HCT116 (cell line): ENCODE data around the gene CNKSR3. TPM values are rescaled to one million over a fixed set of nuclear protein-coding genes. Genes with fewer than 3 reads are reported as not detected.

Source experiments
- ATAC-seq: fragments of 200-7000 bp; cut with Tn5 transposase; 2 replicates; pipeline ENCODE4 v1.9.1; 2020; ENCODE audit warnings: mild to moderate bottlenecking, moderate library complexity
- BruUV-seq: library from RNA; stranded (reverse); fragments of 400-500 nt; replicated peaks from 2 replicates; lab custom pipeline; 2021; lab: Mats Ljungman, UMichigan
- CTCF ChIA-PET: fragments of 300-600 bp; sonication (Branson Sonifier 250); formaldehyde crosslinking; loops from one replicate; lab custom pipeline; 2021; ENCODE audit warnings: antibody characterized with exemption; lab: Charles Lee
- POLR2A ChIA-PET: fragments of 300-600, 350-600 bp; sonication (Branson Sonifier 250); formaldehyde crosslinking; loops from one replicate; lab custom pipeline; 2021; ENCODE audit warnings: antibody characterized with exemption; lab: Charles Lee
- RAD21 ChIA-PET, 2 experiments: fragments of 300-600 bp; sonication (Branson Sonifier 250); formaldehyde crosslinking; loops; one replicate each; lab custom pipeline; 2023; ENCODE audit warnings: low total read pairs in 2 of 2; ENCODE audit not compliant: uncharacterized antibody in 2 of 2, unreplicated experiment in 2 of 2, low non-redundant PET in 1 of 2; lab: Charles Lee
- DNase-seq: peaks from one replicate; pipeline ENCODE4 v3.0.0-alpha.2; 2010; ENCODE audit warnings: low read depth, low spot score
- H2AFZ ChIP-seq: fragments of 200-600 bp; shearing (Covaris generic), sonication (generic); 2 replicates; pipeline ENCODE4 v1.6.1; 2017; ENCODE audit warnings: low read depth, mixed run types, mixed read lengths, antibody characterized with exemption, low read length; ENCODE audit not compliant: poor library complexity, severe bottlenecking
- H3K27ac ChIP-seq: 2 replicates; pipeline ENCODE4 v1.5.1; 2012; ENCODE audit warnings: low read depth, low read length
- H3K27me3 ChIP-seq: fragments of 200-600 bp; sonication (generic); 2 replicates; pipeline ENCODE4 v1.6.1; 2016; ENCODE audit warnings: mixed run types, low read length, mixed read lengths; ENCODE audit not compliant: insufficient read depth
- H3K36me3 ChIP-seq, 2 experiments: fragments of 200-500 bp in 1 of 2; fragments of 200-600 bp in 1 of 2; sonication (Bioruptor generic) in 1 of 2; sonication (generic) in 1 of 2; 2 replicates each; pipeline versions ENCODE4 v1.5.1 to v1.6.1; 2014 to 2016; ENCODE audit warnings: low read length in 2 of 2, inconsistent platforms in 1 of 2, mixed read lengths in 1 of 2, mixed run types in 1 of 2; ENCODE audit not compliant: insufficient read depth in 2 of 2, control insufficient read depth in 1 of 2
- H3K4me1 ChIP-seq, 2 experiments: fragments of 200-600 bp in 1 of 2; sonication (generic) in 1 of 2; 2 replicates each; pipeline versions ENCODE4 v1.5.1 to v1.6.1; 2012 to 2017; ENCODE audit warnings: low read length in 2 of 2, inconsistent platforms in 1 of 2, mild to moderate bottlenecking in 1 of 2, mixed read lengths in 1 of 2, mixed run types in 1 of 2, moderate library complexity in 1 of 2; ENCODE audit not compliant: insufficient read depth in 2 of 2, control insufficient read depth in 1 of 2
- H3K4me2 ChIP-seq: fragments of 200-600 bp; sonication (generic); 2 replicates; pipeline ENCODE4 v1.6.1; 2017; ENCODE audit warnings: mixed run types, low read length, mixed read lengths
- H3K4me3 ChIP-seq, 2 experiments: fragments of 200-600 bp in 1 of 2; sonication (generic) in 1 of 2; replicated peaks in 1 of 2; 2 replicates each; pipeline ENCODE4 v1.5.1; 2011 to 2016; ENCODE audit warnings: low read length in 2 of 2, control low read depth in 1 of 2, low read depth in 1 of 2, mild to moderate bottlenecking in 1 of 2, mixed read lengths in 1 of 2, mixed run types in 1 of 2
- H3K79me2 ChIP-seq: fragments of 200-600 bp; sonication (generic); 2 replicates; pipeline ENCODE4 v1.6.1; 2017; ENCODE audit warnings: mild to moderate bottlenecking, mixed run types, low read length, moderate library complexity, mixed read lengths; ENCODE audit not compliant: insufficient read depth
- H3K9ac ChIP-seq: fragments of 200-600 bp; sonication (generic); 2 replicates; pipeline ENCODE4 v1.6.1; 2016; ENCODE audit warnings: low read length, mixed read lengths
- H3K9me2 ChIP-seq: fragments of 200-600 bp; sonication (generic), shearing (Covaris generic); 2 replicates; pipeline ENCODE4 v1.6.1; 2017; ENCODE audit warnings: mixed run types, mild to moderate bottlenecking, moderate library complexity; ENCODE audit not compliant: insufficient read depth
- H3K9me3 ChIP-seq, 2 experiments: fragments of 200-500 bp in 1 of 2; fragments of 200-600 bp in 1 of 2; sonication (Bioruptor generic) in 1 of 2; sonication (generic) in 1 of 2; 2 replicates each; pipeline ENCODE4 v1.6.1; 2014 to 2017; ENCODE audit warnings: low read length in 2 of 2, mixed read lengths in 2 of 2, inconsistent platforms in 1 of 2, low read depth in 1 of 2, mild to moderate bottlenecking in 1 of 2, mixed run types in 1 of 2, moderate library complexity in 1 of 2; ENCODE audit not compliant: control insufficient read depth in 1 of 2, insufficient read depth in 1 of 2
- H4K20me1 ChIP-seq: fragments of 200-600 bp; sonication (generic), shearing (Covaris generic); 2 replicates; pipeline ENCODE4 v1.6.1; 2017; ENCODE audit warnings: mixed run types, mild to moderate bottlenecking, moderate library complexity; ENCODE audit not compliant: insufficient read depth
- CBX3 ChIP-seq: IDR thresholded peaks from 2 replicates; pipeline ENCODE4 v1.6.1; 2012; ENCODE audit warnings: low read depth
- CTCF ChIP-seq, 3 experiments: fragments of 200-600 bp in 1 of 3; sonication (generic) in 1 of 3; IDR thresholded peaks in 2 of 3; conservative IDR thresholded peaks in 1 of 3; 2 replicates each; pipeline ENCODE4 v1.5.1; 2012 to 2017; ENCODE audit warnings: low read depth in 2 of 3, low read length in 2 of 3, antibody characterized with exemption in 1 of 3, borderline replicate concordance in 1 of 3, control low read depth in 1 of 3, mild to moderate bottlenecking in 1 of 3, mixed read lengths in 1 of 3, mixed run types in 1 of 3, moderate library complexity in 1 of 3; ENCODE audit not compliant: insufficient read depth in 1 of 3
- MAX ChIP-seq: IDR thresholded peaks from 2 replicates; pipeline ENCODE4 v1.6.1; 2012
- POLR2A ChIP-seq: IDR thresholded peaks from 2 replicates; pipeline ENCODE4 v1.7.0; 2011; ENCODE audit warnings: borderline replicate concordance; ENCODE audit not compliant: insufficient read depth, insufficient read length; ENCODE audit errors: extremely low read depth
- RAD21 ChIP-seq: IDR thresholded peaks from 2 replicates; pipeline ENCODE4 v1.6.1; 2012; ENCODE audit warnings: low read depth, mild to moderate bottlenecking
- SP1 ChIP-seq: IDR thresholded peaks from 2 replicates; pipeline ENCODE4 v1.6.1; 2012; ENCODE audit warnings: low read depth
- SRF ChIP-seq: IDR thresholded peaks from 2 replicates; pipeline ENCODE4 v1.6.1; 2012; ENCODE audit warnings: low read depth
- TCF7L2 ChIP-seq: IDR thresholded peaks from 2 replicates; pipeline ENCODE4 v1.7.0; 2011; ENCODE audit warnings: borderline replicate concordance, inconsistent platforms; ENCODE audit not compliant: insufficient read depth, insufficient read length; ENCODE audit errors: extremely low read depth
- intact Hi-C: fragments of 100-400 bp; cut with micrococcal nuclease; formaldehyde crosslinking; loops from 2 replicates; pipeline ENCODE4 v1.10.0; 2022
- total RNA-seq: library from RNA; stranded (reverse); gene quantifications from one replicate; pipeline ENCODE4 v1.2.1, GENCODE V29; 2021; ENCODE audit not compliant: unreplicated experiment

The CNKSR3 gene
- total RNA-seq, 1 experiment from 2014 or later = 15.4 TPM

DNA sequence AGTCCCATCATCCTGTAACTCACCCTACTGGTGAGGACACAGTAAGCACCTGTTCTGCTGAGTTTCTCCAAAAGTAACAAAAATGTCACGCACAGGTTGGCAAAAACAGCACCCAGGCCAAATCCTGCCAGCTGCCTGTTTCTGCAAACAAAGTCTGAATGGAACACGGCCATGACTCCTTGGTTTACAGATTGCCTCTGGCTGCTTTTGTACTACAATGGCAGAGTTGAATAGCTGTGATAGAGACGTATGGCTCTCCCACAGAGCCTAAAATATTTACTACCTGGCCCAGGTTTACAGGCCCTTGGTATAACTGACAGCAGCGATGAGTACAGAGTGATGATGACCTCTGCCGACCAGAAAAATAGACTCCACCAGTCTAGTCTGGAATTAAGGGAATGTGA, 52.6 kb downstream of the CNKSR3 start:
- H3K9me3 ChIP-seq = no peaks in the 10 kb centered on the region
- no peaks in the 10 kb centered on the region for H4K20me1 ChIP-seq
- no peaks in the 10 kb centered on the region for H3K27me3 ChIP-seq
- H3K9me2 ChIP-seq = no peaks in the 10 kb centered on the region
- no peak overlapping the region for H3K9ac ChIP-seq
- intact Hi-C loops = no loop called here
- H3K4me1 ChIP-seq = peaks cover 6 to 28% of the 10 kb centered on the region in 2 experiments; a peak in 3 of 4 replicates
- no peak overlapping the region for H3K4me2 ChIP-seq
- no peak overlapping the region for H3K4me3 ChIP-seq
- CTCF ChIA-PET = no interaction called here
- TF ChIP-seq CTCF (IDR thresholded peaks at IDR 0.05 in 2 of 3, conservative IDR thresholded peaks at IDR 0.05 in 1 of 3; ENCODE audit: borderline replicate concordance in 1 of 3, insufficient read depth in 1 of 3, low read depth in 2 of 3, low read length in 2 of 3) = 0 out of 6 replicates have a peak, but pooled peaks of 1 of the 3 experiments have one; percentile 9
- TF ChIP-seq CBX3 = no peak
- ATAC-seq (0 out of 2 replicates have a peak, but pooled peaks have one; percentile 36), DNase-seq (no peak)
- H3K27ac ChIP-seq = no peak overlapping the region
- no TSS peak for BruUV-seq
- no peak overlapping the region for H2AFZ ChIP-seq
- no peaks in the 10 kb centered on the region for H3K36me3 ChIP-seq
- POLR2A ChIA-PET = no interaction called here
- RAD21 ChIA-PET = no interaction called here
- peaks cover 15% of the 10 kb centered on the region; the same call in 1 of the 2 replicates for H3K79me2 ChIP-seq

DNA sequence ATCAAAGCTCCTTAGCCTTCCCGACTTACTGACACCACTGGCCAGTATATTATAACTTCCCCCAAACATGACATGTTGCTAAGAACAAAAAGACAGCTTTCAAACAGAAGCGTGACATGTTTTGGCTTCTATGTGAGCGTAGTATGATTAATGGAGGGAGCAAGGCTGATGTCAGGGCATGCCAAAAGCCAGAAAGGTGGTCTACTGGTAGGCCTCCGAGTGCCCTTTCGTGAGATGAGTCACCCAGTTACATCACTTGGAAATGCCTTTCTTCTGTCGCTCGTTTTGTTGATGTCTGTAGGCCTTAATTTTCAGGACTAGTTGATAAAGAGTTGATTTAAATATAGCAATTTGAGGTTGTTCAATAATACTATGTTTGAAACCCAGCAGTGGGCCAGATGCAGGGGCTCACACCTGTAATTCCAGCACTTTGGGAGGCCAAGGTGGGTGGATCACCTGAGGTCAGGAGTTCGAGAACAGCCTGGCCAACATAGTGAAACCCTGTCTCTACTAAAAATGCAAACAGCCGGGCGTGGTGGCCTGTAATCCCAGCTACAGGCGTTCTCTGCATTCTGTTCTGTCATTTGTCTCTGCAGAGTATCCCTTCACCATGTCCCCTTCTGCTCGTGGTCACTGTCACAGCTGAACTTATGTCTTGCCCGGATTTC, 53.3 kb downstream of the CNKSR3 start:
- DNase-seq (no peak), ATAC-seq (peak; percentile 17; the same call in 1 of the 2 replicates)
- no peak overlapping the region for H3K4me3 ChIP-seq
- TF ChIP-seq SRF = no peak
- TF ChIP-seq CBX3 = no peak
- TF ChIP-seq TCF7L2 = no peak
- no peak for TF ChIP-seq SP1
- TF ChIP-seq MAX = no peak
- TF ChIP-seq POLR2A = no peak
- no peak for TF ChIP-seq RAD21
- no peaks in the 10 kb centered on the region for H4K20me1 ChIP-seq
- H3K4me2 ChIP-seq = no peak overlapping the region
- RAD21 ChIA-PET = no interaction called here
- no peaks in the 10 kb centered on the region for H3K9me2 ChIP-seq
- peaks cover 6 to 28% of the 10 kb centered on the region in 2 experiments; a peak in 3 of 4 replicates for H3K4me1 ChIP-seq
- H3K9ac ChIP-seq = no peak overlapping the region
- intact Hi-C loops = no loop called here
- no peaks in the 10 kb centered on the region for H3K27me3 ChIP-seq
- H3K9me3 ChIP-seq = no peaks in the 10 kb centered on the region
- no peak overlapping the region for H3K27ac ChIP-seq
- H2AFZ ChIP-seq = no peak overlapping the region
- POLR2A ChIA-PET = no interaction called here
- peaks cover 15% of the 10 kb centered on the region; the same call in 1 of the 2 replicates for H3K79me2 ChIP-seq
- no TSS peak for BruUV-seq
- H3K36me3 ChIP-seq = no peaks in the 10 kb centered on the region
- CTCF ChIA-PET = no interaction called here
